Loucy (cell line): Measurements from ENCODE around the gene UPP1.

Source experiments
- H2AFZ ChIP-seq: fragments of 200-600 bp; sonication (generic); 2 replicates; pipeline ENCODE4 v1.6.0; 2016; ENCODE audit warnings: antibody characterized with exemption, mild to moderate bottlenecking, low read length, moderate library complexity
- H3F3A ChIP-seq: fragments of 200-600 bp; 2 replicates; pipeline ENCODE4 v1.6.0; 2016; ENCODE audit warnings: antibody characterized with exemption, low read depth, mild to moderate bottlenecking
- H3K27me3 ChIP-seq: fragments of 200-600 bp; sonication (generic); 2 replicates; pipeline ENCODE4 v1.6.1; 2014; ENCODE audit warnings: low read length, mild to moderate bottlenecking; ENCODE audit not compliant: insufficient read depth, poor library complexity, severe bottlenecking
- H3K36me3 ChIP-seq: fragments of 200-600 bp; sonication (generic); 2 replicates; pipeline ENCODE4 v1.6.1; 2016; ENCODE audit warnings: low read length; ENCODE audit not compliant: insufficient read depth
- H3K4me1 ChIP-seq: fragments of 200-600 bp; sonication (generic); 2 replicates; pipeline ENCODE4 v1.5.1; 2014; ENCODE audit warnings: low read length, mild to moderate bottlenecking; ENCODE audit not compliant: insufficient read depth, poor library complexity, severe bottlenecking
- H3K4me2 ChIP-seq: fragments of 200-600 bp; sonication (generic); 2 replicates; pipeline ENCODE4 v1.6.0; 2014; ENCODE audit warnings: antibody characterized with exemption, low read length, low read depth, mild to moderate bottlenecking; ENCODE audit not compliant: poor library complexity, severe bottlenecking
- H3K4me3 ChIP-seq: fragments of 200-600 bp; sonication (generic); 2 replicates; pipeline ENCODE4 v1.5.1; 2014; ENCODE audit warnings: low read length, mild to moderate bottlenecking, mixed read lengths; ENCODE audit not compliant: poor library complexity, severe bottlenecking
- H3K79me2 ChIP-seq: fragments of 200-600 bp; sonication (generic); 2 replicates; pipeline ENCODE4 v1.6.1; 2014; ENCODE audit warnings: low read length; ENCODE audit not compliant: insufficient read depth
- H3K9ac ChIP-seq: fragments of 200-600 bp; sonication (generic); 2 replicates; pipeline ENCODE4 v1.6.0; 2014; ENCODE audit warnings: mild to moderate bottlenecking, low read depth, low read length, moderate library complexity; ENCODE audit not compliant: poor library complexity, severe bottlenecking
- H3K9me2 ChIP-seq: fragments of 200-600 bp; sonication (generic); replicated peaks from 2 replicates; pipeline ENCODE4 v1.6.1; 2016; ENCODE audit warnings: low read depth, low read length, mixed read lengths
- H3K9me3 ChIP-seq: fragments of 200-600 bp; sonication (generic); 2 replicates; pipeline ENCODE4 v1.6.1; 2014; ENCODE audit warnings: mild to moderate bottlenecking, antibody characterized with exemption, low read length, low read depth; ENCODE audit not compliant: insufficient read depth
- H4K20me1 ChIP-seq: fragments of 200-600 bp; sonication (generic); 2 replicates; pipeline ENCODE4 v1.6.0; 2014; ENCODE audit warnings: antibody characterized with exemption, low read length, mild to moderate bottlenecking; ENCODE audit not compliant: insufficient read depth, poor library complexity, severe bottlenecking
- EZH2phosphoT487 ChIP-seq: fragments of 200-600 bp; IDR thresholded peaks from 2 replicates; pipeline ENCODE4 v1.6.1; 2018; ENCODE audit warnings: antibody characterized with exemption, mild to moderate bottlenecking, moderate library complexity, borderline replicate concordance
- TF ChIP-seq, protein P1 (sequence below): fragments of 200-600 bp; sonication (generic); conservative IDR thresholded peaks from 2 replicates; pipeline ENCODE4 v1.5.1; 2014; ENCODE audit warnings: mild to moderate bottlenecking, antibody characterized with exemption, low read length

Gene UPP1

DNA sequence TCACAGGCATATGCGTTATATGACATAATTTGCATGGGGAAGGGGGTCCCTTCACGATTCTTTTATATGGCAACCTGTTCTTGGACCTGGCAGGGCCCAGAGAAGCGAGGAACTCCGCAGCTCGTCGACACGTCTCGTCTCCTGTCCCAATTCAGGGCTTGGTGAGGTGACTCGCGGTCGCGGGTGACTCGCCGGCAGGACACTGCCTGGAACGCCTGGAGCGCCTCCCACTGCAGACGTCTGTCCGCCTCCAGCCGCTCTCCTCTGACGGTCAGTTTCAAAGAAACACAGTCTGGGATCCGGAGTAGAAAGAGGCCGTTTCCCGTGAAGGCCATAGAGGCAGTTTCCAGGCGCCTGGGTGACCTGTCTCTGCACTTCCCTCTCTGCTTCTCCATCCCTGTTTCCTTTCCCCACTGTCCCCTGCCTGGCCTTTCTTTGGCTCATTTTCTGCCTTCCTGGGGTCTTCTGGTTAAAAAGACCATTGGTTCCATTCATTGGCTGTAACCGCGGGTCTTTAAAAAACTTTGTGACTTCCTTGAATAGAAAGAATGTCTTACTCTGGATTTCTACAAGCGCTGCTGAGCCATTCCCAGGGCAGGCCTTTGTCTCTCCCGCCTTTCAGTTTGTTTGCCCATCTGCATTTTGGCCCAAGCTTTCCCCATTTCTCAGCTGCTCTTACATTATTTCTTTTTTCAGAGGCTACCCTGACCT, 1.2 kb downstream of the UPP1 start:
- H3K9me2 ChIP-seq = no peaks in the 10 kb centered on the region
- TF ChIP-seq, protein P1, sequence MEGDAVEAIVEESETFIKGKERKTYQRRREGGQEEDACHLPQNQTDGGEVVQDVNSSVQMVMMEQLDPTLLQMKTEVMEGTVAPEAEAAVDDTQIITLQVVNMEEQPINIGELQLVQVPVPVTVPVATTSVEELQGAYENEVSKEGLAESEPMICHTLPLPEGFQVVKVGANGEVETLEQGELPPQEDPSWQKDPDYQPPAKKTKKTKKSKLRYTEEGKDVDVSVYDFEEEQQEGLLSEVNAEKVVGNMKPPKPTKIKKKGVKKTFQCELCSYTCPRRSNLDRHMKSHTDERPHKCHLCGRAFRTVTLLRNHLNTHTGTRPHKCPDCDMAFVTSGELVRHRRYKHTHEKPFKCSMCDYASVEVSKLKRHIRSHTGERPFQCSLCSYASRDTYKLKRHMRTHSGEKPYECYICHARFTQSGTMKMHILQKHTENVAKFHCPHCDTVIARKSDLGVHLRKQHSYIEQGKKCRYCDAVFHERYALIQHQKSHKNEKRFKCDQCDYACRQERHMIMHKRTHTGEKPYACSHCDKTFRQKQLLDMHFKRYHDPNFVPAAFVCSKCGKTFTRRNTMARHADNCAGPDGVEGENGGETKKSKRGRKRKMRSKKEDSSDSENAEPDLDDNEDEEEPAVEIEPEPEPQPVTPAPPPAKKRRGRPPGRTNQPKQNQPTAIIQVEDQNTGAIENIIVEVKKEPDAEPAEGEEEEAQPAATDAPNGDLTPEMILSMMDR = no peak
- no peak for TF ChIP-seq EZH2phosphoT487
- no peaks in the 10 kb centered on the region for H3K36me3 ChIP-seq
- H3K79me2 ChIP-seq = no peaks in the 10 kb centered on the region
- H3K27me3 ChIP-seq = no peaks in the 10 kb centered on the region
- H3F3A ChIP-seq = no peaks in the 10 kb centered on the region
- H4K20me1 ChIP-seq = no peaks in the 10 kb centered on the region
- H3K9ac ChIP-seq = no peak overlapping the region
- H3K9me3 ChIP-seq = no peaks in the 10 kb centered on the region
- no peak overlapping the region for H3K4me2 ChIP-seq
- H3K4me1 ChIP-seq = no peaks in the 10 kb centered on the region
- no peak overlapping the region for H3K4me3 ChIP-seq
- no peak overlapping the region for H2AFZ ChIP-seq

DNA sequence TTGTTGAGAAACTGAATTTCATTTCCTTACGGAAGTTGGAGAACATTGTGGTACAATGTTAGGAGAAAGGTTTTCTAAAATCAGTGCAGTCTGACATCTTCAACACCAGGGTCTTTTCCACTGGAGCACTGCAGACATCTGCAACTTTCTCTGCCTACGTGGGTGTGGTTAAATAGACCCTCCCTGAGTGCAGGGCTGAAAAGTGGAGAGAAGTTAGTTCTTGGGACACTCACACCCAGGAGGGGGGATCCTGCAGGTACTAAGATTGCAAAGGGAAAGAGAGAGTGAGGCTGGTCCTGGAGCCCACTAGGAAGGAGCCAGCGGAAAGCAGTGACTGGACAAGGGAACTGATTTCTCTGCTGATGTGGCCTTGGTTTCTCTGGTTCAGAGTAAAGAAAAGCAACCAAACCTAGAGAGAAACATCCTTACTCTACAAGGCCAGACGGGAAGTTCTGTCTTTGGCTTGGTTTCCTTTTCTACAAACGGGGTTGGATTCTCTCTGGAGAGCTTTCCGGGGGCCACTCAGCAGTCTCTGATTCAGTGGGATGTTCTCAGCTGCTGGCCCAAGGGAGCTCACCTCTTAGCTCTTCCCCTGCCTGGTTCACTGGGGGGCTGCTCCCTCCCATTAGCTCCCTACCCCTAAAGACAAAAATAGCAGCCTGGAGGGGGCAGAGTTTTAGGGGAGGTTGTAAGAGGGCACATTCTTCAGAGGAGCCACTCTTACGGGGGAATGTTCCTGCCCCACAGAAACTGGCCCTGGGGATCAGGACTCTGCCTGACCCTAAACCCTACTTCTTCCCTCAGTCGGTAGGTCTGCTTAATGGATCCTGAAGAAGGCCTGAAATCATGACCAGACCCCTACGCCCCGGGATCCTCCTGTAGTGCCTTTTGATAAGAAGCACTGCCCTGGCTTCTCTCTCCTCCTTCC, 2.7 kb downstream of the UPP1 start:
- Histone ChIP-seq H4K20me1 (no peaks in the 10 kb centered on the region), H3K27me3 (no peaks in the 10 kb centered on the region), H3K4me1 (no peaks in the 10 kb centered on the region), H3K9me2 (no peaks in the 10 kb centered on the region), H3K4me3 (no peak overlapping the region), H2AFZ (no peak overlapping the region), H3K36me3 (no peaks in the 10 kb centered on the region), H3K9ac (no peak overlapping the region), H3F3A (no peaks in the 10 kb centered on the region), H3K4me2 (no peak overlapping the region), H3K79me2 (no peaks in the 10 kb centered on the region), H3K9me3 (no peaks in the 10 kb centered on the region)
- TF ChIP-seq, protein P1 = no peak
- TF ChIP-seq EZH2phosphoT487 = no peak

- H3K9me3 ChIP-seq = no peaks in the 10 kb centered on the region
- H3K79me2 ChIP-seq = no peaks in the 10 kb centered on the region
- H2AFZ ChIP-seq = no peak overlapping the region
- H3K9me2 ChIP-seq = no peaks in the 10 kb centered on the region
- TF ChIP-seq, protein P1 = no peak
- TF ChIP-seq EZH2phosphoT487 = no peak
- no peak overlapping the region for H3K4me3 ChIP-seq
- no peak overlapping the region for H3K4me2 ChIP-seq
- no peak overlapping the region for H3K9ac ChIP-seq
- no peaks in the 10 kb centered on the region for H3K27me3 ChIP-seq
- no peaks in the 10 kb centered on the region for H4K20me1 ChIP-seq
- no peaks in the 10 kb centered on the region for H3K4me1 ChIP-seq
- no peaks in the 10 kb centered on the region for H3F3A ChIP-seq
- no peaks in the 10 kb centered on the region for H3K36me3 ChIP-seq
Observed at GRCh38 chr7:48094861-48095293, 5.8 kb downstream of the UPP1 start.
